GM21528 (cell line): ENCODE data around the gene FAM181A.

Source experiments
- ATAC-seq: cut with Tn5 transposase; IDR thresholded peaks from one replicate; pipeline ENCODE4 v1.9.1; 2021; ENCODE audit warnings: mild to moderate bottlenecking, moderate library complexity; ENCODE audit not compliant: unreplicated experiment, low FRiP score

The FAM181A gene

GRCh38 chr14:93946541-93947090, 19.5 kb downstream of the FAM181A start:
- no peak for ATAC-seq

GRCh38 chr14:93947282-93947681, 20.1 kb downstream of the FAM181A start:
- no peak for ATAC-seq

- ATAC-seq = no peak
Observed at GRCh38 chr14:93949511-93950075, 22.4 kb downstream of the FAM181A start.

DNA sequence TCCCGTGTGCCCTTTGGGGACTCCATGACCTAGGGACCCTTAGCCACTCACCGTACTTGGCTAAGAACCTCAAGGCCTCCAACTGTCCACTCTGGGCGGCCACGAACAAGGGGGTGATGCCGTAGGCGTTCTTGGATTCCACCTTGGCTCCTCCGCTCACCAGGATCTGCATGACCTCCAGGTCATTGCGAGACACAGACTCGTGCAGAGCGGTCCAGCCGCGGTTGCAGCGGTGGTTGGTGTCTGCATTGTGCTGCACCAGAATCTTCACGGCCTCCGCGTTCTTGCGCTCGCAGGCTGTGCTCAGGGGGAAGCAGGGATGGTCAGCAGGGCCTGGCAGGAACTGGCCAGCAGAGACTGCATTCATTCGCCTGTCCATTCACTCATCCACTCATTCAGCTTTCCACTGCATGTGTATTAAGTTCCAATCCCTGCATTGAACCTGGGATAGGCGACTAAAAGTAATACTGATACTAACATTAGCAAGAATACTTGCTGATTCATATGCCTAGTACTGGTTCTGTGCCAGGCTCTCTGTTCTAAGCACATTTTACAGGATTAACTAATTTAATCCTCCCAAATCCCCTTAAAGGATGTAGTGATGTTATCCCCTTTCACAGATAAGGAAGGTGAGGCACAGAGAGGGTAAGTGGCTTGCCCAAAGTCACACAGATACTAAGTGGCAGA, 23.9 kb downstream of the FAM181A start:
- no peak for ATAC-seq

GRCh38 chr14:93951635-93952540, 24.7 kb downstream of the FAM181A start:
- ATAC-seq = no peak

DNA sequence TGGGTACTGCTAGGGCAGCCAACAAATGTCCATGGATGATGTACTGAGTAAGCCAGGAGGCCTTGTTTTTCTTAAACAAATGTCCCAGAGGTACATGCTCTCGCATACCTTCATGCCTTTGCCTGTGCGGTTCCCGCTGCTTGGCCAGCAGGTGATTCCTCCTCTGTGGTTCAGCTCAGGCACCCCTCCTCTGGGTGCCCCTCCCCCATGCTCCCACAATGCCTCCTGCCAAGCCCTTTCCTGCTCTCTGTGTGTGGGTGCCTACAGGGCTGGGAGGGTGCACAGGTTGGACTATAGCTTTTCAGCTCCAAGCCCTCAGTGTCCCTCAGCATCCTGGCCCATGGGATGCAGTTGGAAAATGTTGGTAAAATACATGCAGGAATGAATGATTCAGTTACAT, 25.7 kb downstream of the FAM181A start:
- no peak for ATAC-seq

- ATAC-seq = no peak
Observed at GRCh38 chr14:93953263-93953662, 26.1 kb downstream of the FAM181A start.

DNA sequence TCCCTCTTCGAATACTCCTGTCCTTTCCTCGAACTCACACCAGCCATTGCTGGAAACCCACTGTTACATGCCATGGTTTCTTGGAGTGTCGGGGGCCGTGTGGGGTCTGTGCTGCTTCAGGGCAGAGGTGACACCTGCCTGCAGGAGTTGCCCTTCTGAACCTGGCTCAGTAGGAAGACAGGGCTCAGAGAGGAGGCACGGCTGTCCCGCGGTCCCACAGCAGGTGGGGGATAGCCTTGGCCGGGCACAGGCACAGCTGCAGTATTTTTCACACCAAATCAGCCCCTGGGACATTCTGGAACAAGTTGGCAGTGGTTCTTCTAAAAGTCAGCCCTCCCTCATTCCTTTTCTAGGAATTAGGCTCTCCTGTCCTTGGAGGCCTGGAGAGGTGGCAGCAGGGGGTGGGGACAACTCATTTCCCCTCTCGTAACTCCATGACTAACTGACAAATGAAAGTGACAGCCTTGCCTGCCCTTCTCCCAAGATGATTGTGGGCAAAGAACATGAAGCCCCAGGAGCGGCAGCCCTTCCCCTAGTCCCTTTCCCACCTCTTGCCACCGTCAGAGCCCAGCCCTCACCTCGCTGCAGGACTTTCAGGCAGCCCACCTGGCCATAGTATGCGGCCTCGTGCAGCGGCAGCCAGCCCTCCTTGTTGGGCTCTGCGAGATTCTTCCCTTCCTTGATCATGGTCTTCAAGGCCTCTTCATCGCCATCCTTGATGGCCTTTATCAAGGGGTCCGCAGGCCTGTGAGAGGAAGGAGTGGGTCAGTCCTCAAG, 26.8 kb downstream of the FAM181A start:
- ATAC-seq = no peak

DNA sequence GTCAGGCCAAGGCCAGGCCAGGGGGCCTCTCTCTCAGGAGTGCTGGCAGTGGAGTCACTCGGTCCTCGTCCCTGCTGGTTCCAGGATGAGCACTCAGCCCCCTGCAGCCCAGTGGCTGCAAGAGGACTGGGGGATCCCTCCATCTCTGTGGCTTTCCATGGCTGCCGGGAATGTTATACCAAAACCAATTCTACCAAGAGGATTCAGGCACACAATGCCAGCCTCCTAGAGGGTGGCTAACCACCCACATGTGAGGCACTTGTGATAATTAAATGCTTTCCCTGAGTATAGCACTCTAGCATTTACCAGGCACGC, 27.3 kb downstream of the FAM181A start:
- no peak for ATAC-seq

GRCh38 chr14:93954900-93955849, 28.0 kb downstream of the FAM181A start:
- ATAC-seq = peak; percentile 35

DNA sequence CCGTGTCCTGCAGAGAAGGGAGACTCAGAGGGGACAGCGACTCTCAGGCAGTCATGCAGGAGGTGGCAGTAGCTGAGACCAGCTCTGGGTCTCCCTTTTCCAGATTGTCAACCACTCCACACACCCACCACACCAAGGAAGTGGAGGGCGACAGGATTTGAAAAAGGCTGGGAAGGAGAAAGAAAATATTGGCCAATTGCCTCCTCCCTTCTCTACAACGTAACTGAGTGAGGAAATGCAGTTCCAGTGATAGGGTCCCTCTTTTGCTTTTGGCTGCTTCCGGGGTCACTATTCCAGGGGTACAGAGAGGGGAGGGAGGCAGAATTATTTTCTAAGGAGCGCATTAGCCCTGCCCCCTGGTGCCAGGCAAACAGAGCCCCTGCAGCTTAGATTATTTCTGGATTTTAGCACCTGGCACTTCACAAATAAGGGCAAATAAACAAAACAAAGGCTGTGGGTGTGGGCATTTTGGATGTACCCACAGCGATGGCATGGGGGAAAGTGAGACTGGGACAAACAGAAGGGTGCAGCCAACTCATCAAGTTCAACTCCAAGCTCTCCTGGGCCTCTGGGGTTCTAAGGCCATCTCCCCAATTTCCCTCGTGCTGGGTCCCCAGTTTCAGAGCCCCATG, 28.8 kb downstream of the FAM181A start:
- no peak for ATAC-seq

DNA sequence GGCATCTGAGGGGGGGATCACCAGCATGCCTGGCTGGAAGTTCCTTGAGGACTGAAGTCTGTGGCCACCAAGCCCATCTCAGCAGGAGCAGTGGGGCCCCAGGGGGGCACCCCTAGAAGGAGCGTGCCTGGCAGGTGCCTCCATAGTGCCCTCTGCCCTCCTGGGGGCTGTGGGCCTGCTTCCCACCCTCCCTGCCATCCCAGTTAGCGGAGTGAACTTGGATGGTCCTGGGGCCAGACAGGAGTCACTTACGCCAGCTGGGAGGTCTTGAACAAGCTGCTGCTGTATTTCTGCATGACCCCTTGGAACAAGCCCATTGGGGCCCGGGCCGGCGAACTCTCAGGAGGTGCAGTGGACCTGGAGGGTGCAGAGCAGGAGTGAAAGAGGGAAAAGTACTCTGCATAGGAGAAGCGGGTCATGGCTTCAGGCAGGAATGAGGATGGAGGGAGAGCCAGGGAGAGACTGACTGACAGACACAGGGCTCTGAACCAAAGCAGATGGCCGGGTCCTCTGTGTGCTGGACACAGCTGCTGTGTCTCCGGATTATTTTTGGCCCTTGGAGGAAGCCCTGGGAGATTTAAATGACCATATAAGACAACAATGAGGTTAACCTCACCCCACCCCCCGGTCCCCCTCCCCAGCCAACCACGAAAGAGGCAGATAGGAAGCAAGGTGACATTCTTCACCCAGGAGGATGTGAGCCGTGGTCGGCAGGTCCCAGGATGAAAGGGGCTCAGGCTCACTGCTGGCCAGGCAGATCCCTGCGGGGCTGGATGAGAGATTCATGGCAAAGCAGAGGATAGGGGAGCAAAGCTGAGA, 29.6 kb downstream of the FAM181A start:
- no peak for ATAC-seq

DNA sequence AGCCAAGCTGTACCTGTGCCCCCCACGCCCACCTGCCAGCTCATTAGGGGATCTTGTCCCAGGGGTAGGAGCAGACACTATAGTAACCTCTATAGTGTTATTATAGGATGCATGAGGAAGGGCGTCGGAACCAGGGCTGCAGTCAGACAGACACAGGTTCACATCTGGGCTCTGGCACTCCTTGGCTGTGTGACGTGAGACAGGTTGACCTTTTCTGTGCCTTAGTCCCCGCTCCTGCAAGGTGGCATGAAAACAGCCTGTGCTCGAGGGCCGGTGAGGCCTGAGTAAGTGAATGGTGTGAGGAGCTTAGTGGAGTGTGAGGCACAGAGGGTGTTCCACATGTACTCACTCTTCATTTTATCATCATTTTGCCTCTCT, 30.2 kb downstream of the FAM181A start:
- no peak for ATAC-seq

DNA sequence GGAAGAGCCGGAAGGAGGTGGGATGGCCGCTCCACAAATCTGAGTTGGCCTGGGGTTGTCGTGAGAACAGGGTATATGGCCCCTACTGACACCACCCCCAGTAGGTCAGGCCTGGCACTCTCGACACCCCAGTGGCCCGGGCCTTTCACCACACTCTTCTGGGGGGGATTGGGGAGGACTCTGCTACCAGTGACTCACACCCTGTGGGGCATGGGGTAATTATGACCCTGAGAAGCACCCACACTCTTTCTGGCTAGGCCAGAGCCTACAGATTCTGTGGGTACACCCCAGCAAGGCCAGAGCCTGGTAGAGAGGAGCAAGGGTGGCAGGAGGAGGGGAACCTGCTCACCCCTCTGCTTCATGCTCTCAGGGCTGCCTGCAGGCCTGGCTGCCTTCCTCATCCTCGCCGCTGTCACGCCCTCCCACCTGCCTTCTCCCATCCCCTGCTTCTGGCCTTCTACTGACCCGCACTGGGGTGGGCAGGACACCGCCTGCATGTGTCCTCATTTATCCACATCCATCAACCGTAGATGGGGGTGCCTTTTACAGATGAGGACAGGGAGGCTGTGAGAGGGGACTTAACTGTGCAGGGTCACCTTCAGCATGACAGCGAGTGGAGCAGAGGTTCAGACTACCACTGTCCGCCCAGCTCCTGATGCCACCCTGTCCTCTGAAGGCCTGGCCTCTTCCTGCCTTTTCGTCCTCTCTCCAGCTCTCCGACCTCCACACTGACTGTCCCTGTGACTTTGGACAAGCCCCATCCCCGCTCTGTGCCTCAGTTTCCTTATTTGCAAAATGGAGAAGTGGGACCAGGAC, 30.8 kb downstream of the FAM181A start:
- ATAC-seq = no peak

DNA sequence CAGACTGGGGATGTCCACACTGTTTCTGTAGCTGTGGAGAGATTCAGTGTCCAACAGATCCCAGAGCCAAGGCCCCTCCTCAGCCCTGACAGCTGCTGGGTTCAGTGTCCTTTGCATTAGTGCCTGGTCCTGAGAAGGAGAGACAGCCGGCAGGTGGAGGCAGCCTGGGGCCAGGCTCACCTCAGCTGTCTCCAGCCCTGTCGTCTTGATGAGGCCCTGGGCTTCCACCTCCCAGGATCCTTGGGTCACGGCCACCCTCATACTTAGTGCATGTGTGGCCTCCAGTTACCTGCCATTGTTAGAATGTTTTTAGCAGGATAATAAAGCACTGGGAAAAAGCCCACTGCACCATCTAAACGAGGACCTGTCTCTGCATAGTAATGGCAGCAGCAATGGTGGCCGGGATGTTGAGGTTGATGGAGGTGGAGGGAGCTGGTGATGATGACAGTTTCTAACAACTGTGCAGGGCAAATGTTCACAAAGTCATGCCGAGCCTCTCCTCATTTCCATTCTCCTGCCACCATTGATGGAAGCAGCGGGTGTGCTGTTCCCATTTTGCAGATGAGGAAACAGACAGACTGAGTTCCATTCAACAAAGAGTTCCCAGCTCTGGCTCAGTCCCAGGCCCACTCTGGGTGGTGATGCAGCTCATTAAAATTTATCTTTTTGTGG, 31.6 kb downstream of the FAM181A start:
- no peak for ATAC-seq

DNA sequence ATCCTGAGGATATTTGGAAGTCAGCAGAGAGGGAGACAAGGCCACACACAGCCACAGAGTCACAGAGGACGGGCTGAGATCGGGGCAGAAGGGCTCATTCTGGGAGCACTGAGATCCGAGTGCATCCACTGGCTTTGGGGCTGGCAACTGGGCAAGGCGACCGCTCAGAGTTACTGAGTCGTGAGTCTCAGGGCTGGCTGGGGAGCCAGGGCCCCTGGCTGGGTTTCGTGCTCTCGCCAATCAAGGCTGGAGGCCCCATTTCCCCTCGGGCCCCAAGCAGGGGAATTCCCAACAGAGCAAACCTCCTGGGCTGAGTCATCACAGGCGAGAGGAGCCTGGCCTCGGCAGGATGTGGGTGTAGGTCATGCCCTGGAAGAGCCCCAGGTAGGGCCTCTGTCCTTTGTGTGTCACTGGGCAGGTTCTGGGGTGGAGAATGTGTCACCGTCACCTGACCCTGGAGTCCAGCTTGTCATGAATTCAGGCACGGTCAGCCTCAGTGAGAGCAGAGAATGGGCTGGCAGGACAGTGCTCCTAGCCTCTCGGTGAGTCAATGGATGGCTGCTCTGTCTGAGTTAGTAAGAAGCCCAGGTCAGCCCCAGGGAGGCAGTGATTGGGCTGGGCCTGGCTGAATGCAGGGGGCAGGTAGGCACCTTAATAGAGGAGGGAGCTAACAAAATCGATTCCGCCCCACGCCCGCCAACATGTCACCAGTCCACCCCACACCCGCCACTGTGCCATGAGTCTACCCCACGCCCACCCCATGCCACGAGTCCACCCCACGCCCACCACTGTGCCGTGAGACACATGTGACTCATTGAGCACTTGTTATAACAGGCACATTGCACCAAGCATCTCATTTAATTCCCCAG, 32.3 kb downstream of the FAM181A start:
- peak; percentile 67 for ATAC-seq
